HG02571 (cell line): ENCODE results near the gene CASP7.

ENCODE experiments used
- ATAC-seq: cut with Tn5 transposase; IDR thresholded peaks from one replicate; pipeline ENCODE4 v1.9.1; 2021; ENCODE audit warnings: mild to moderate bottlenecking, moderate library complexity; ENCODE audit not compliant: unreplicated experiment

Gene CASP7

DNA sequence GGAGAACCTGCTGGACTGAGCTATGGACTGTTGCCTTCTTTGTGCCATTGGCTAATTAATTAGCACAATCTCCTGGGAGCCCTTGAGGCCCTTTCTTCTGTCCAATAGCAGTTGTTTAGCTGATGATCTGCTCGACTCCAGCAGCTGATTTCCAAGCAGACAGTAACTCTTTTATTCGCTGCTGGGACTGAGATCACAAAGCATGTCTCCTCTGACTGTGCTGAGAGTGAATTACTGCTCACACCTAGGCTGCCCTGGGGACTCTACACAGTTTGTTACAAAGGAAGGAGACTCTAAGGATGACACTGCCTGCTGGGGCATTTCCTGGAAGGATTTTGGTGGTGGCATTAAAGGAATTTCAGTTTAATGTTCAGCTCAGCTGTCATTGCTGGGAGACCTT, 31.4 kb downstream of the CASP7 start:
- ATAC-seq = no peak

DNA sequence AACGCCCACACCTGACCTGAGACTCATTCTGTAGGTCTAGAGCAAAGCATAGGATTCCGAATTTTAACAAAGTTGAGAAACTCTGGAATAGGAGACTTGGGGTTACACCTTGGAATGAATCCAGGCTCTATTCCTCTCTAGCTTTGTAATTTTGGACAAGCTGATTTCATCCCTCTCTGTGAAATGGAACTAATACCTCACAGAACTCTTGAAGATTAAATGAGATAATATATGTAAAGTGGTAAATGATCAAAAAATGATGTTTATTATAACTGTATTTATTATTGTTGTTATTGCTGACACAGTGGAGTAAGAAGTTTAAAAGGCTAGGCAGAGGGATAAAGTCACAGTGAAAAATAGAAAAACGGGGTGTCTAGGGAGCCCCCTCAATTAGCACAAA, 32.3 kb downstream of the CASP7 start:
- no peak for ATAC-seq

DNA sequence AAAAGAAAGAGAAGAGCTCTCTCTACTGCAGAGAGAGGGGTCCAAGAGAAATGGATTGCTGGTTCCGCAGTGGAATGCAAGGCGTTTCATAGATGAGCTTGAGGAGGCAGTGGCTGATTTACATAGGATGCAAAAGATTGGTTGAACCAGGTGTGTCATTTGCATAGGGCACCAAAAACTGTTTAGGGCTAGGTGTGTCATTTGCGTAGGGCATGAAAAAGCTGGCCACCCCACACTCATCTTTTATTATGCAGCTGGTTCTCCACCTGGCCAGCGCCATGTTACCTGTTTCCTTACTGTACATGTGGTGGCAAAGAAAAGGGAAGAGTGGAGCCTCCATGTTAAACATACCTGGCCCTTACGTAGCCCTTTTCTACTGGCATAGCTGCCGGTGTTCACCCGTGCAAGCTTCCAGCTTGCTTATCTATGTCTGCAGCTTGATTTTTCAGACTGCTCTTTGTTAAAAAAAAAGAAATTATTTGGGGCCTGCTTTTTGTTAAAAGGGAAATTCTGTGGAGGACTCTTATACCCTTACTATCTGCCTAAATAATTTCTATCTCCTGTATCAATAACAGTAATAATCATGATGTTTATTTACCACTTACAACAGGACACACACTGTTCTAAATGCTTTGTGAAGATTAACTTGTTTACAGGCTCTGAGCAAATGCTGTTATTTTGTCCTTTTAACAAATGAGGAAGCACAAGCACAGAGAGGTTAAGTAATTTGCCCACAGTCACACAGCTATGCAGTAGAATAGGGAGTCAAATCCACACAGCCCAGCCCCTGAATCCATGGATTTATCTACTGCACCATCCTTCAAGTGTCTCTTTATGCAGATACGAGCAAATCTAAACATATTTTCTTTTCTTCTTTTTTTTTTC, 33.3 kb downstream of the CASP7 start:
- no peak for ATAC-seq

DNA sequence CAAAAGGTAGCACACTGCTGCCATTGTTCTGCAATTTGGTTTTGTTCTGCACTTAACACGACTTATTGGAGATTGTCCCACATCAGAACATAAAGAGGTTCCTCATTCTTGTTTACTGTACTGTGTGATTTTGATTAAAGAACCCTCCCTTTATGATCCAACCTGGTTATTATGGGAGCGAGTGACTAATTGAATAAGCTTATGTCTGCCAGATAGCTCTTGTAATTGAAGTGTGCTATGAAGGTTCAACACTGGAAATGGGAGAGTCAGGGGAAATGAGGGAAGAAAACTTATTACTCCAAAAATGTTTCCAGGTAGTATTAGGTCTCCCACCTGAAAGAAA, 33.9 kb downstream of the CASP7 start:
- ATAC-seq = no peak

DNA sequence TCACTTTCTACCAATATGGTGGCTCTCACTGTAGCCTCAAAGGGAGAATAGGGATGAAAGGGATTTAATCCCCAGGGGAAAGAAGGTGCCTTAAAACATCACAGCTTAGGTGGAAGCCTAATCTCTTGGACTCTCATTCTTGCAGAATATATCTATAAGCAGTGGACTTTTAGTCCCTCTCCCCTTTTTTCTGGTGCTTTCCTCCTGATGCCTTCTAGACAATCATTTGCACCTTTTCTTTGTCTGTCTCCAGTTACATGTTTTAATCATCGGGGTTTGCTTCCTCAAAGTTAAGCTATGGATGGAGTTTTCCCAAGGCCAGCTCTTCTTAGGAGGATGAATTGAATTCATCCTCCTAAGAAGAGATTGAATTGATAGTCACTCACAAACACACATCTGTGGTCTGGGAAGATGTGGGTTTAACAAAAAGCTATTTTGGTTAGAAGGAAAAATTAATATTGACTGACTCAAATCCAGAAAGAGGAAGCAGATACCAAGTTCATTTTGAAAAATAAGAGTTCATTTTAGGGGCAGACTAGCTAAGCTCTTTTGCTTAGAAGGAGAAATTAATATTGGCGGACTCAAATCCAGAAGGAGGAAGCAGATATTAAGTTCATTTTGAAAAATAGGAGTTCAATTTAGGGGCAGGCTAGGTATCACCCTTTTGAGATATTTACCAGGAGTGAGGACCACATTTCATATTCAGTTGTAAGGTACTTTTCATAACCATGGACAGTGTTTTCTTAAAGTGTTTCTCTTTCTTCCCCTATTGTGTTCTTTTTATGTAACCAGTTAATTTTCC, 36.6 kb downstream of the CASP7 start:
- ATAC-seq = no peak

DNA sequence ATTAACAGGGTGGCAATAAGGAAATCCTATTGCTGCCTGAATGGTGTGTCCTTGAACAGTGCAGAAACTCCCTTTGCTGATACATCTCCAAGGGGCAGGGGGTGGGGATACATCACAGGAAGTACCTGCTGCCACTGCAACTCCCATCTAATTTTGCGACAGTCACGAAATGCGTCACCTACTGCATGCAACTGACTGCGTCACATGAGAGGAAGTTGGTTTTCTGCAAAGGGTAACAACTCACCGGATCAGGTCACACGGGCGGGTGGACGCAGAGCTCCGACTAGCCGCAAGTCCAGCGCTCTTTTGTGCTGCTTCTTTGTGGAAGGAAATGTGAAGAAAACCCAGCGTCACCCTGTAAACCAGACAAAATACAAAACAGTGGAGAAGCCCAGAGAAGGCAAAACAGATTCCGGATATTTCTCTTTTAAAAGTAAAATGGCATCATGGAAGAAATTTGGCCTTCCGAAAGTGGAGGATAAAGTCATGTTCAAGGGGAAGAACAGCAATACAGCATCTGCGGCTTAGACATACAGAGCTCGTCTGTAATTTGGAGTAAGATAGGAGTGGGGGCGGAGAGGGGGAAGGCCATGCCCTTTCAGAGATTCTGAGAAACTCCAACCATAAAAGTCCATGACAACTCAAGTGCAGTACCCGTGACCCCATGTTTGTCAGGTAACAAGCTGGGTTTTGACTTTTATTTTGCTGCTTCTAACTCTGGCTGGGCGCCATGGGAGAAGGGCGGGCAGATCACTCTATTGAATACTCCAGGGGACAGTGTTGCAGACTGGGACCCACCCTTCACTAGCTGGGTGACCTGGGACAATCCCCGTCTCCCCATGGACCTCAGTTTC, 39.5 kb downstream of the CASP7 start:
- ATAC-seq = no peak

DNA sequence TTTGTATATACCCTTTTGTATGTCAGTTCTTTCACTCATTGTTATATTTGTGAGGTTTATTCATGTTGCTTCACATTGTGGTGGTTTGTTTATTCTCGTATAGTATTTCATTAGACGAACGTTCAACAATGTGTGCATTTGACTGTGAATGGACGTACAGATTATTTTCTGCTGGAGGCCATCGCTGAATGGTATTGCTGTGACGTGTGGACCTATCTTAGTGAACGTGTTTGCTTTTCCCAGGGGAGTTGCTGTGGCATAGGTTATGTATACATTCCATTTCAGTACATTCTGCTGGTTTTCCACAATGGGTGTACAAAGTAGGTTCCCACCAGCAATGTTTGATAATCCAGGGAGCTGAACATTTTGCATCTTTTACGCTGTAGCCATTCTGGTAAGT, 40.7 kb downstream of the CASP7 start:
- ATAC-seq = no peak

DNA sequence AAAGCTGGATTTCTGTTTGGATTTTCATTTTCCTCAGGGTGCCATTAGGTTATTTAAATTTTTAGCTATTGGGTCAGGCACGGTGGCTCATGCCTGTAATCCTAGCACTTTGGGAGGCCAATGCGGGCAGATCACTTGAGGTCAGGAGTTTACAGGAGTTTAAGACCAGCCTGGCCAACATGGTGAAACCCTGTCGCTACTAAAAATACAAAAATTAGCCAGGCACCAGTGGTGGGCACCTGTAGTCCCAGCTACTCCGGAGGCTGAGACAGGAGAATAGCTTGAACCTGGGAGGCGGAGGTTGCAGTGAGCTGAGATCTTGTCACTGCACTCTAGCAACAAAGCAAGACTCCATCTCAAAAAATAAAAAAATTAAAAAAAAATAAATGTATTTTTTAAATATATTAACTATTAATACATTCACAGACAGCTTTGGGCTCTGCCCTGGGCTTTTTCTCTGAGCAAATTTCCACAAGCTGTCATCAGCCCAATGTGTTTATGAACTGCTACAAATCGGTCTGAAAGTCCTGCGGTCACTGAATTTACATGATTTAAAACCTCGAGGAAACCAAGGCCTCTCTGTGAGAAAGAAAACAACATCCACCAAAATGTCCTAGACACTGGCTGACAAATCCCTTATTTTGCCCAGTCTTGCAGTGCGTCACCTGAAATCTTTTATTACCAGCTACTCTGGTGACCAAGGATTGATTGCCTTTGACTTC, 52.6 kb downstream of the CASP7 start:
- ATAC-seq = no peak

DNA sequence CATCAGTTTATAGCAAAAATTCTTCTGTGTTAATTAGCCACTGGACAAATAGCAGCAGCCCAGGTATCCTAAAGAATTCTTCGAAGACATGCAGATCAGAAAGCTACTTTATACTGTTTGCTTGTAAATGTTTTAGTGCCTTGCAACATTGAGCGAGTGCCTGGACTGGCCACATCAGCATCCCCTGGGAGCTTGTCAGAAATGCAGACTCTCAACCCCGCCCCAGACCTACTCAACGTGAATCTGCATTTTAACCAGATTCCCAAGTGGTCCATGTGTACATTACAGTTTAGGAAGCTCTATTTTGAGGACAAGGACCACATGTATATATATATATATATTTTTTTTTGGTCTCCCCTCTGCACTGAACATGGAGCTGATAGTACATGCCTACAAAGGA, 53.3 kb downstream of the CASP7 start:
- ATAC-seq = no peak

DNA sequence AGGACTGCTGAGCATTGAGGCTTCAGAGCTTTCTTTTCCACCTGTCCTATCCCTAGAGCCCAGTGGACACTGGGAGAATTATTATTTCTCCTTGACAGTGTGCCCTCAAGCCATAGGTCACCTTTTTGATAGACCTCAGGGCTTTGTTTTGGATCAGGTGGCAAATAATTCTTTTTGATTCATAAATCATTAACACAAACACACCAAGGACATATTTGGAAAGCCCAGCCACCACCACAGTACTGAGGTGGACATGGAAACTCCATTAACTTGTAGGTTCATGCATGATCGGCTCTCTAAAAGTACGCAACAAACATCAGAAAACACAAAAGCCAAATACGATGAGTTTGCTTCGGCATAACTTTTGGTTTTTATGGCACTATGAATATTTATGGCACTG, 53.9 kb downstream of the CASP7 start:
- no peak for ATAC-seq

DNA sequence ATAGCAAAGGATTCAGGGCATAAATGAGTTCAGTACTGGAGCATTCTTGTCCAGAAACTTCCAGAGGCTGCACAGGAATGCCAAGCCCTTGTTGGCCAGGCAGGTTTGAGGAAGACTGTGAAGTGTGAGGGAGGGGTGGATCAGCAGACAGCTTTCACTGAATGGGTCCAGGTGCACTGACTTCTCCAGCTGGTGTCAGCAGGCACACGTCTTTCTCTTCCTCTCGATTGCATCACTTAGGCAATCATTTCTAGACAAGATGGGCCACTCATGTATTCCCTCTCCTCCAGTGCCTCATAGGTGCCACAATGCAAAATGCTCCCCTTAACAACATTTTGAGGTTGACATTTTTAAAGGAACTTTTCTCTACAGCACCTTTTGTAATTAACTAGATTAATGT, 56.2 kb downstream of the CASP7 start:
- no peak for ATAC-seq

DNA sequence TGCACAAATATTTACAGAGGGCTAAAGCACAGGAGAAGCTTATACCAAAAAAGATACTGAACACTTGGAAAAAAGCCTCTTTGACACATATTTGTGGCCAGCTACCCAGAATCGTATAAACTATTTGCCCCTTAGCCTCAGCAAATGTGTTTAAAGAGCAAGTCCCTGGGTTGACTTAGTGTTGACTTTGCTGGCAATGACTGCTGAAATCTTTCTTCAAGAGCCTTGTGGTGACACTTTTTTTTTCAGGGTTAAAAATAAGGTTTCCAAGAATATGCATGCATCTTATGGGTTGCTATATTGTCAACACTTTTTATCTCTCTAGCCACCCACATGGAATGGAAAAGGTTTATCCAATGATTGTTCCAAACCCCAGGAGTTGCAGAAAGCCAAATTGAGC, 56.9 kb downstream of the CASP7 start:
- no peak for ATAC-seq

DNA sequence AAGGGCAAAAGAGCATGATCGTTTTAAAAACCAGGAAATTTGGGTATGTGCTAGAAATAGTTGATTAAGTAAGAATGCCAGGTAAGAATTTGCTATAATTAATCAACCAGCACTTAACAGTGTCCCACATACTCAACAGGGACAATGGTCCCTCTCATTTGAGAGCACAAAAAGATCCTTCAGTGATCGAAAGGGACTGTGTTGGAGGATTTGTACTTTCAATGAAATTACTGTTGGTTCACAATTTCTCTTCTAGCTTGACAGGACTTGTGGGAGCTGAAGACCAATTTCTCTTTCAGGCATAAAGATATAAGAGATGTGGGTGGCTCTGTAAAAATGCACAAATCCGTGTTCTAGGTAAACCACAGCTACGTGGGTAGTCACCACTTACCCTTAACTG, 59.3 kb downstream of the CASP7 start:
- ATAC-seq = no peak

DNA sequence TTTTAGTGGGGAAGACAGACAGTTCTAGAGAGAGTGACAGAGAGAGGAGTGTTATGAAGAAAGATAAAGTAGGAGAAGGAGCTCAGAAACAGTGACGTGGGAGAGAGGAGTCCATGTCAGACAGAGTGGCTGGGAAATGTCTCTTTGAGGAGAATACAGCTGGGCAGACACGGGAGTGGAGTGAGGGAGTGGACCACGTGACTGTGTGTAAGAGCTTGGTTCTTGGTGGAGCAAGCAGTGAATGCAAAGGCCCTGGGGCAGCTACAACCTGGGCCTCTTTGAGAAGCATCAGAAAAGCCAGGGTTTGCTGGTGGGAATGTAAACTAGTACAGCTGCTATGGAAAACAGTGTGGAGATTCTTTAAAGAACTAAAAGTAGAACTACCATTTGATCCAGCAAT, 59.9 kb downstream of the CASP7 start:
- ATAC-seq = no peak

DNA sequence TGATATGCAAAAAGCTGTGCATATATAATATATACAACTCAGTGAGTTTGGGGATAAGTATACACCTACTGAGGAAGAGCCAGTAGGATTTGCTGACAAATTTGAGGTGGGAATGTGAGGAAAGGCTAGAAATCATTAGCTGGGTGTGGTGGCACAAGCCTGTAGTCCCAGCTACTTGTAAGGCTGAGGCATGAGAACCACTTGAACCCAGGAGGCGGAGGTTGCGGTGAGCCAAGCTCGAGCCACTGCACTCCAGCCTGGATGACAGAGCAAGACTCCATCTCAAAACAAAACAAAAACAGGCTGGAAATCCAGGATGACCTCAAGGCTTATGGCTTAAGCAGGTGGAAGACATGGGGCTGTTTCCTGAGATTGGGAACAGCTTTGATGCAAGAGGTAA, 61.1 kb downstream of the CASP7 start:
- no peak for ATAC-seq

DNA sequence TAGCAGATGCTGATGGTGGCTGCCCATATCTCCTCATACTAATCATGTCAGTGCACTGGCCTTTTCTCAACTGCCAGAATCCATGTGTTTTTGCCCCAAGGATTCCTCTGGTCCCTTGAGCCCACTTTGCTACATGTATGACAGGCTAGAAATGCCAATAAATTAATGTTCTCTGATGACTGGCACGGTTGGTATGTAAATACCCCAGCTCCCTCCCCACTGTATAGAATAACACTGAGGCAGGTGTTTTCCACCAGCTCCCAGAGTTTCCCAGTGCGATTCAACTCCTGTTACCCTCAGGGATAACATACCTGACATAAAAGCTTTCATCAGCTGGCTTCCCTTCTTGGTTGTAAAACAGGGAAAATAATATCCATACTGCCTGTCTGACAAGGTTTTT, 62.8 kb downstream of the CASP7 start:
- no peak for ATAC-seq

DNA sequence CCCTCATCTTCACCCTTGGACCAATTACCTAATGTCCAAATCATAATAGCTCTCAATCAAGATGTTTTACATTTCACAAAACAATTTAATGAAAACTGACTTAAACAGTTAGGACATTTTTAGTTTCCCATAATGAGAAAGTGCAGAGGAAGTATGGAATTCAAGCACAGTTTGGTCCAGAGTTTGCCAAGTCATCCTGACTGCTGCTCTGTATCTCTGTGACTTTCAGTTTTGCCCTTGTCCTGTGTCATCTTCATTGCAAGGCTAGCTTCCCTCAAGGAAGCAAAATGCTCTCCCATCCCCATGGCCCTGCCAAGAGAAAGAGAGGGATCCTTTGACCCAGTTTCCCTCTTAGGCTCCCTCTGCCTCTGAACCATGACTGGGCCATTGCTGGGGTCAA, 63.9 kb downstream of the CASP7 start:
- no peak for ATAC-seq

DNA sequence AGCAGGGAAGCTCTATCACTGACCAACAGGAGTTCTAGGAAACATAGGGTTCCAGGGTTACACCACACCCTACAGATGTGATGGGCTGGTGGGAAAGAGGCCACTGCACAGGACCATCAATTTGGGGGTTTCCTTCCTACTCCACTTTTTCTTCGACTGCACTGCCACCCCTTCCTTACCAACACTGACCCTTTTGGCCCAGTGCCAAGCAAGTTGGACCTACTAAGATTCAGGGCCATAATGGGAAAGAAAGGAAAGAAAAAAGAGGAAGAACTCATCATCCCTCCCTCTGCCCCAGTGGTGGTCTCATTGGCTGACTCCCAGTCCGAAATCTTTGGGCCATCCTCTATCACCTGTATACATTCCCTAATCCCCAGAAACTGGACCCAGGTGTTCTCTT, 65.7 kb downstream of the CASP7 start:
- no peak for ATAC-seq

DNA sequence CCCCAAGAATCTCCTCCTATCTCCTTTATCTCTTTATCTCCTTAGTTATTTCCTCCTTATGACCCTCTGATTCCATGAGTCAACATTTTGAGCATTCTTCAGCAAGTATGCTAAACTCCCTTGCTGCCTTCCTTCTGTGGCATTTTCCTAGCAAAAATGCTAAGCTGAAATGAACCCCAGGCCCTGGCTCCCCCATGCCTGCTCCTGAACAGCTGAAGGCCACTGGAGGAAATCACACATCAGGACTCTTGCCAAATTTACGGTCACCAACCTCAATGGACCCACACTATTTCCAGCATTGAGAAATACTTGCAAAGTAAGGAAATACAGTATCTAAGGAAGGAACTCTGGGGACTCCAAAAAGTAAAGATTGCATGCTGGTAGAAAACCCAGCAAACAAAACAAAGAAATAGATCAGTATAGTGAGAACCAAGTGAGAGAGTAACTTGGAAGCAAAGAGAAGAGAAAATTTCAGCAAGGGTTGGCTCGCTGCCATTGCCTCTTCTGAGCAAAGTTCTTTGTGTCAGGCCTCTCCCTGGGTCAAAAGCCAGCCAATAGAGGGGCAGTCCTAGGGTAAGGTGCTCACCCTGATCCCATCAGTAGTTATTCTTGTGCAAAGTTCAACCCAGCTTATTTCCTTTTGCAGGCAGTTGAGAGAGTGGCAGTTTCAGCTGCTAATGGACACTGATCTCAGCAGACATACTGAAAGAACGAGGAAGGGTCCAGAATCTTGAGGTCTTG, 66.7 kb downstream of the CASP7 start:
- no peak for ATAC-seq

DNA sequence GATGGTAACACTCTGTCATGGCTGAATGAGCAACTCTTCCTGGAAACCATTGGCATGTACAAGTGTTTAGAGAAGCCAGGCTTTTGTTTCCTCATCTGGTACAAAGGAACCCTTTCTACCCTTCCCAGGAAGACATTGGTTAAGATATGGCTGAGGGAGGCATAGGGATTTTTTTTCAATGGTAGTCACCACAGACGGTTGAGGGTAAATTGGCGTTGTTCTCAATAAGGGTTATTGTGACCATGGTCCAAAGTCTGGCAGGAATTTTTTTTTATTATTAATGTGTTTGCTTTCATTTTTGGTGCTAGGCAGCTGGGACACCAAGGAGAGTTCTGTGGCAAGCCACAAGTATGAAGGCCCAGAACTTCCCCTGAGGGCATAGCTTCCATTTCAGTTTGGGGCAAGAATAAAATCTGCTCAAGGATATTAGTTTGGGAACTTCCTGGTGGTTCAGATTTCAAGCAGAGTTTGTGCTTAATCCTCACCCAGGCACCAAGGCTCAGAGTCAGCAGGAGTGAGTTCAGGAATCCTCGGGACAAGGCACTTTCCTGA, 71.5 kb downstream of the CASP7 start, which contains the start of gene PLEKHS1:
Gene PLEKHS1, plus strand, starts transcription at position 502 of the 552 bp plus-strand sequence. CDS start 3,596 bp downstream, outside the sequence.
- no peak for ATAC-seq
